ENCODE data around the gene BACH1. TPM values are rescaled to one million over a fixed set of nuclear protein-coding genes. Genes with fewer than 3 reads are reported as not detected.

BACH1 gene
- polyA plus RNA-seq, 1 donor from 2014 or later: 29.7 TPM

- Histone ChIP-seq H3K27me3 (ENCODE audit: insufficient read depth, low read depth, low read length) (no peaks in the 10 kb centered on the region), H4K20me1 (ENCODE audit: insufficient read depth) (peaks cover 4% of the 10 kb centered on the region), H3K4me2 (ENCODE audit: low read length) (no peak overlapping the region), H3K9ac (ENCODE audit: low read length) (no peak overlapping the region), H3K9me3 (ENCODE audit: low read length) (no peaks in the 10 kb centered on the region), H3K4me3 (ENCODE audit: low read length) (no peak overlapping the region), H3K27ac (ENCODE audit: low read length) (no peak overlapping the region), H3F3A (ENCODE audit: insufficient read depth, low read length, poor library complexity, severe bottlenecking) (no peaks in the 10 kb centered on the region), H3K79me2 (replicated peaks; ENCODE audit: insufficient read depth, low read length) (peaks cover 99% of the 10 kb centered on the region), H3K9me2 (ENCODE audit: insufficient read depth, low read length) (no peaks in the 10 kb centered on the region), H2AFZ (ENCODE audit: low read depth, low read length) (no peak overlapping the region), H3K36me3 (ENCODE audit: insufficient read depth, low read length) (no peaks in the 10 kb centered on the region)
- no peak for TF ChIP-seq POLR2AphosphoS5 (IDR thresholded peaks at IDR 0.05)
- no peak for TF ChIP-seq MXI1 (conservative IDR thresholded peaks at IDR 0.05; ENCODE audit: poor library complexity, severe bottlenecking)
- TF ChIP-seq CTCF (IDR thresholded peaks at IDR 0.05; ENCODE audit: poor library complexity, severe bottlenecking): no peak
- no peak for TF ChIP-seq EP300 (conservative IDR thresholded peaks at IDR 0.05; ENCODE audit: poor library complexity, severe bottlenecking)
- TF ChIP-seq TAF1 (IDR thresholded peaks at IDR 0.05; ENCODE audit: low read depth): no peak
Measured at GRCh38 chr21:29306920-29307319, 8.2 kb downstream of the BACH1 start.

GRCh38 chr21:29307718-29308455 lies 9.2 kb downstream of the BACH1 start:
- Histone ChIP-seq H4K20me1 (ENCODE audit: insufficient read depth) (peaks cover 4% of the 10 kb centered on the region), H3K9me2 (ENCODE audit: insufficient read depth, low read length) (no peaks in the 10 kb centered on the region), H3K9me3 (ENCODE audit: low read length) (no peaks in the 10 kb centered on the region), H2AFZ (ENCODE audit: low read depth, low read length) (no peak overlapping the region), H3K4me2 (ENCODE audit: low read length) (no peak overlapping the region), H3K27me3 (ENCODE audit: insufficient read depth, low read depth, low read length) (no peaks in the 10 kb centered on the region), H3K4me3 (ENCODE audit: low read length) (no peak overlapping the region), H3K27ac (ENCODE audit: low read length) (no peak overlapping the region), H3K79me2 (replicated peaks; ENCODE audit: insufficient read depth, low read length) (peaks cover 99% of the 10 kb centered on the region), H3F3A (ENCODE audit: insufficient read depth, low read length, poor library complexity, severe bottlenecking) (no peaks in the 10 kb centered on the region), H3K36me3 (ENCODE audit: insufficient read depth, low read length) (no peaks in the 10 kb centered on the region), H3K9ac (ENCODE audit: low read length) (no peak overlapping the region)
- TF ChIP-seq CTCF (IDR thresholded peaks at IDR 0.05; ENCODE audit: poor library complexity, severe bottlenecking) (no peak), EP300 (conservative IDR thresholded peaks at IDR 0.05; ENCODE audit: poor library complexity, severe bottlenecking) (no peak), EZH2 (IDR thresholded peaks at IDR 0.05; ENCODE audit: borderline replicate concordance, insufficient read depth, low read length, poor library complexity, severe bottlenecking) (no peak), SMC3 (conservative IDR thresholded peaks at IDR 0.05; ENCODE audit: poor library complexity) (no peak), REST (IDR thresholded peaks at IDR 0.05; ENCODE audit: borderline replicate concordance) (no peak), RAD21 (conservative IDR thresholded peaks at IDR 0.05) (no peak), POLR2AphosphoS5 (IDR thresholded peaks at IDR 0.05) (no peak), TAF1 (IDR thresholded peaks at IDR 0.05; ENCODE audit: low read depth) (no peak), MXI1 (conservative IDR thresholded peaks at IDR 0.05; ENCODE audit: poor library complexity, severe bottlenecking) (no peak)

All from neural cell (in vitro differentiated cells).